Transverse colon (tissue), 4 donors: Measurements from ENCODE around the gene CSF3R. TPM values are rescaled to one million over a fixed set of nuclear protein-coding genes. Genes with fewer than 3 reads are reported as not detected.

ENCODE experiments used
- DNase-seq: peaks from one replicate; pipeline ENCODE4 v3.0.0-alpha.2; 2019
- H3K27ac ChIP-seq, 4 donors: fragments of 200-600 bp; sonication (generic); 2 replicates each; pipeline ENCODE4 v1.5.1; 2016 to 2018; ENCODE audit warnings: inconsistent platforms in 4 of 4
- H3K27me3 ChIP-seq: fragments of 200-600 bp; sonication (generic); 2 replicates; pipeline ENCODE4 v1.5.1; 2017; ENCODE audit warnings: inconsistent platforms
- H3K36me3 ChIP-seq, 4 donors: fragments of 200-600 bp; sonication (generic); 2 replicates each; pipeline ENCODE4 v1.5.1; 2017 to 2019; ENCODE audit warnings: inconsistent platforms in 4 of 4
- H3K4me1 ChIP-seq, 4 donors: fragments of 200-600 bp; sonication (generic); 2 replicates each; pipeline ENCODE4 v1.5.1; 2017 to 2020; ENCODE audit warnings: inconsistent platforms in 4 of 4
- H3K4me3 ChIP-seq, 4 donors: fragments of 200-600 bp; sonication (generic); 1 replicate in 1 of 4; 2 replicates in 3 of 4; pipeline versions ENCODE4 v1.5.1 to v1.6.1; 2017 to 2019; ENCODE audit warnings: inconsistent platforms in 4 of 4
- H3K9me3 ChIP-seq, 2 donors: fragments of 200-600 bp; sonication (generic); 2 replicates each; pipeline ENCODE4 v1.5.1; 2017 to 2019; ENCODE audit warnings: inconsistent platforms in 2 of 2
- EP300 ChIP-seq: sonication (generic); formaldehyde crosslinking; IDR thresholded peaks from one replicate; pipeline ENCODE4 v1.6.1; 2017; ENCODE audit warnings: antibody characterized with exemption, low read depth
- POLR2A ChIP-seq: fragments of 450-650 bp; IDR thresholded peaks from one replicate; pipeline ENCODE4 v1.6.1; 2016; ENCODE audit warnings: antibody characterized with exemption, mild to moderate bottlenecking, moderate library complexity
- POLR2AphosphoS5 ChIP-seq, 3 donors: sonication (generic); formaldehyde crosslinking; IDR thresholded peaks; one replicate each; pipeline ENCODE4 v1.6.1; 2016; ENCODE audit warnings: antibody characterized with exemption in 3 of 3
- WGBS, 2 donors: methylation state at CpG; one replicate each; pipeline ENCODE4 v1.1.5; 2018; ENCODE audit warnings: low coverage in 1 of 2; 5-methylcytosine and 5-hydroxymethylcytosine counted together
- in situ Hi-C, 4 donors: fragments of 200-750 bp; cut with MboI; loops; one replicate each; pipeline versions ENCODE4 v1.15.0 to v1.15.1; 2017; ENCODE audit warnings: low sequenced_read_pairs in 3 of 4, low pct_ligation_motif_present in 1 of 4, low pct_unique_long_range_greater_than_20kb in 1 of 4
- intact Hi-C: fragments of 100-400 bp; cut with DNase I; formaldehyde crosslinking; loops from one replicate; pipeline ENCODE4 v1.15.1; 2023; ENCODE audit warnings: low total_unique reads
- small RNA-seq, 4 donors: library from RNA; depleted of rRNA; stranded (forward); fragments of <200 nt; gene quantifications; one replicate each; pipeline ENCODE3, GENCODE V24; 2016
- total RNA-seq, 4 donors: library from RNA; depleted of rRNA; stranded (reverse); fragments of >200 nt; gene quantifications; one replicate each; pipeline ENCODE4 v1.1.0, GENCODE V29; 2016
- TF ChIP-seq, protein P1 (sequence below), 5 experiments: fragments of 200-600 bp in 3 of 5; fragments of 450-650 bp in 2 of 5; sonication (generic) in 3 of 5; IDR thresholded peaks; 1 replicate in 2 of 5; 2 replicates in 3 of 5; pipeline ENCODE4 v1.5.1; 2016 to 2017; ENCODE audit warnings: antibody characterized with exemption in 5 of 5, inconsistent platforms in 3 of 5, mild to moderate bottlenecking in 2 of 5, moderate library complexity in 1 of 5

The CSF3R gene
- total RNA-seq, 4 donors from 2014 or later: 3.8 to 17.1 (median 5.2) TPM

DNA sequence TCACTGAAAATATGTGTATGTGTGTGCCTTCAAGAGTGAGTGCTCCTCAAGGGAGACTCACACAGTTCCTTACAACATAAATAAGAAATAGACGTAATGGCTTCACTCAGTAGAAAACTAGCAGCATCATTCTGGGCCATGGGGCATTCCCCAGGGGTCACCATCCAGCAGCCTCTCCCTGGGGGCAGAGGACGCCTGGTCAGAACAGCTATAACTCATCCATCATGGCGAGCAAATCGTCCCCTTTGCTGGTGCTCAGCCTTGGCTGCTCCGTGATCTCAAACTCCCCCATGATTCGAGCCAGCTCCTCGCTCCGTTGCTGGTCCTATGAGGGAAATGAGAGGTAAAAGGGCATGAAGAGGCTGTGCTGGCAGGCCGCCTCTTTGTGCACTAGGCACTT is 64.8 kb downstream of the CSF3R start:
- Histone ChIP-seq H3K4me1 (peaks cover 0 to 14% (median 3%) of the 10 kb centered on the region in 4 donors), H3K9me3 (no peaks in the 10 kb centered on the region), H3K4me3 (no peak overlapping the region), H3K27ac (no peak overlapping the region), H3K36me3 (peaks cover 0 to 7% (median 0%) of the 10 kb centered on the region in 4 donors), H3K27me3 (no peaks in the 10 kb centered on the region)
- TF ChIP-seq POLR2A (no peak), POLR2AphosphoS5 (IDR thresholded peaks at IDR 0.05) (no peak), EP300 (no peak)
- TF ChIP-seq, protein P1, sequence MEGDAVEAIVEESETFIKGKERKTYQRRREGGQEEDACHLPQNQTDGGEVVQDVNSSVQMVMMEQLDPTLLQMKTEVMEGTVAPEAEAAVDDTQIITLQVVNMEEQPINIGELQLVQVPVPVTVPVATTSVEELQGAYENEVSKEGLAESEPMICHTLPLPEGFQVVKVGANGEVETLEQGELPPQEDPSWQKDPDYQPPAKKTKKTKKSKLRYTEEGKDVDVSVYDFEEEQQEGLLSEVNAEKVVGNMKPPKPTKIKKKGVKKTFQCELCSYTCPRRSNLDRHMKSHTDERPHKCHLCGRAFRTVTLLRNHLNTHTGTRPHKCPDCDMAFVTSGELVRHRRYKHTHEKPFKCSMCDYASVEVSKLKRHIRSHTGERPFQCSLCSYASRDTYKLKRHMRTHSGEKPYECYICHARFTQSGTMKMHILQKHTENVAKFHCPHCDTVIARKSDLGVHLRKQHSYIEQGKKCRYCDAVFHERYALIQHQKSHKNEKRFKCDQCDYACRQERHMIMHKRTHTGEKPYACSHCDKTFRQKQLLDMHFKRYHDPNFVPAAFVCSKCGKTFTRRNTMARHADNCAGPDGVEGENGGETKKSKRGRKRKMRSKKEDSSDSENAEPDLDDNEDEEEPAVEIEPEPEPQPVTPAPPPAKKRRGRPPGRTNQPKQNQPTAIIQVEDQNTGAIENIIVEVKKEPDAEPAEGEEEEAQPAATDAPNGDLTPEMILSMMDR (IDR thresholded peaks at IDR 0.05): no peak
- intact Hi-C loops: no loop called here
- WGBS, 2 donors: 85 to 100% methylated on average over 2 to 9 of the region's 9 CpGs
- in situ Hi-C loops: loop anchor here in 2 of 4 donors (25.0 kb wide), 2 partner anchors 231 to 306 kb away; no protein-coding TSS in a partner anchor
- DNase-seq: no peak

Small RNA genes within 50 kb of the gene (small RNA-seq; reads per million reads assigned to genes)
- gene SNORA63C: 0.18 to 1.5 (median 0.49) reads per million in 4 donors

Other genes with a start within 250 kb of the CSF3R start
- 100 to 1,000 TPM in 1 of 4 donors, 10 to 100 TPM in 3; 12.7 to 143 (median 15.9) TPM for gene SH3D21, start 176.5 kb downstream of the CSF3R start, total RNA-seq
- 10 to 100 TPM in 3 of 4 donors, 1 to 10 TPM in 1; 4.4 to 24.8 (median 10.4) TPM for gene EVA1B, start 159.3 kb downstream of the CSF3R start, total RNA-seq
- 100 to 1,000 TPM in 1 of 4 donors, 10 to 100 TPM in 3; 34.0 to 154 (median 44.3) TPM for gene STK40, start 97.0 kb downstream of the CSF3R start, total RNA-seq
- 10 to 100 TPM in 3 of 4 donors, not detected in 1; 25.4 to 59.8 (median 32.9) TPM for gene LSM10, start 85.0 kb downstream of the CSF3R start, total RNA-seq
- 1 to 10 TPM in 3 of 4 donors, not detected in 1; 1.2 to 4.8 (median 3.7) TPM for gene OSCP1, start 32.5 kb downstream of the CSF3R start, total RNA-seq
- 10 to 100 TPM; 19.5 to 59.5 (median 42.4) TPM for gene MRPS15, start 18.5 kb downstream of the CSF3R start, total RNA-seq